NB4 (cell line): ENCODE measurements around the gene SH3GL3.

Experiments
- CTCF ChIP-seq: IDR thresholded peaks from one replicate; pipeline ENCODE4 v1.5.1; 2012; ENCODE audit warnings: low read depth, low read length
- MYC ChIP-seq: IDR thresholded peaks from 2 replicates; pipeline ENCODE4 v1.6.1; 2011; ENCODE audit warnings: low read depth, low read length
- POLR2A ChIP-seq: IDR thresholded peaks from 2 replicates; pipeline ENCODE4 v1.6.1; 2011; ENCODE audit warnings: mild to moderate bottlenecking; ENCODE audit not compliant: insufficient read length; ENCODE audit errors: extremely low read depth

- no peak for TF ChIP-seq CTCF
- TF ChIP-seq POLR2A, result no peak
- no peak for TF ChIP-seq MYC
These were observed 165.9 kb downstream of the SH3GL3 start for GRCh38 chr15:83612898-83613635.
